GM23338 (cell line): ENCODE results near the gene MYO3B. TPM values are rescaled to one million over a fixed set of nuclear protein-coding genes. Genes with fewer than 3 reads are reported as not detected.

Experiments
- ATAC-seq: fragments of 200-7000 bp; cut with Tn5 transposase; 3 replicates; pipeline ENCODE4 v1.9.1; 2020
- DNase-seq: peaks from one replicate; pipeline ENCODE4 v3.0.0-alpha.2; 2015; ENCODE audit warnings: low spot score
- H2AFZ ChIP-seq: fragments of 200-600 bp; sonication (generic); 2 replicates; pipeline ENCODE4 v1.8.0; 2016; ENCODE audit warnings: antibody characterized with exemption, mild to moderate bottlenecking, moderate library complexity
- H3F3A ChIP-seq: fragments of 200-600 bp; sonication (generic); replicated peaks from 2 replicates; pipeline ENCODE4 v1.8.0; 2017; ENCODE audit warnings: antibody characterized with exemption, mixed run types, low read depth
- H3K27ac ChIP-seq: fragments of 200-600 bp; sonication (generic); 2 replicates; pipeline ENCODE4 v1.6.1; 2016; ENCODE audit warnings: low read depth
- H3K27me3 ChIP-seq: fragments of 200-600 bp; sonication (generic); 2 replicates; pipeline ENCODE4 v1.8.0; 2016; ENCODE audit warnings: mild to moderate bottlenecking, mixed run types, moderate library complexity; ENCODE audit not compliant: insufficient read depth
- H3K36me3 ChIP-seq: fragments of 200-600 bp; sonication (generic); 2 replicates; pipeline ENCODE4 v1.8.0; 2016; ENCODE audit warnings: mild to moderate bottlenecking; ENCODE audit not compliant: insufficient read depth
- H3K4me1 ChIP-seq: fragments of 200-600 bp; sonication (generic); 2 replicates; pipeline ENCODE4 v1.8.0; 2016; ENCODE audit warnings: mild to moderate bottlenecking, moderate library complexity; ENCODE audit not compliant: insufficient read depth
- H3K4me2 ChIP-seq: fragments of 200-600 bp; sonication (generic); 2 replicates; pipeline ENCODE4 v1.7.1; 2017; ENCODE audit warnings: mixed run types
- H3K4me3 ChIP-seq: fragments of 200-600 bp; sonication (generic); 2 replicates; pipeline ENCODE4 v1.6.1; 2016; ENCODE audit warnings: mixed run types
- H3K79me2 ChIP-seq: fragments of 200-600 bp; sonication (generic); replicated peaks from 2 replicates; pipeline ENCODE4 v1.8.0; 2017; ENCODE audit warnings: mild to moderate bottlenecking; ENCODE audit not compliant: insufficient read depth
- H3K9me2 ChIP-seq: fragments of 200-600 bp; sonication (generic); 2 replicates; pipeline ENCODE4 v1.8.0; 2017; ENCODE audit not compliant: insufficient read depth
- H4K20me1 ChIP-seq: fragments of 200-600 bp; sonication (generic); replicated peaks from 2 replicates; pipeline ENCODE4 v1.8.0; 2017; ENCODE audit warnings: mild to moderate bottlenecking; ENCODE audit not compliant: insufficient read depth
- H3K27ac Mint-ChIP-seq: 2 replicates; pipeline ENCODE4 v1.8.0; 2020; ENCODE audit warnings: inconsistent platforms, mild to moderate bottlenecking, moderate library complexity, mixed read lengths
- H3K27me3 Mint-ChIP-seq: 3 replicates; pipeline ENCODE4 v1.8.0; 2022; ENCODE audit warnings: low read depth, mild to moderate bottlenecking, moderate library complexity, mixed read lengths, inconsistent platforms; ENCODE audit not compliant: insufficient read depth, poor library complexity
- H3K36me3 Mint-ChIP-seq: 3 replicates; pipeline ENCODE4 v1.8.0; 2021; ENCODE audit warnings: low read depth, mild to moderate bottlenecking, inconsistent platforms, moderate library complexity, mixed read lengths
- H3K4me1 Mint-ChIP-seq: 3 replicates; pipeline ENCODE4 v1.8.0; 2020; ENCODE audit warnings: mild to moderate bottlenecking, inconsistent platforms, mixed read lengths
- H3K4me3 Mint-ChIP-seq: 3 replicates; pipeline ENCODE4 v1.8.0; 2021; ENCODE audit warnings: moderate library complexity, mild to moderate bottlenecking, inconsistent platforms, mixed read lengths
- H3K9me3 Mint-ChIP-seq: 3 replicates; pipeline ENCODE4 v1.8.0; 2020; ENCODE audit warnings: moderate library complexity, mild to moderate bottlenecking, inconsistent platforms, mixed read lengths
- CREB1 ChIP-seq: fragments of 250-450 bp; sonication (Bioruptor Pico); IDR thresholded peaks from 2 replicates; pipeline ENCODE4 v1.5.0; 2020; ENCODE audit warnings: low read depth, mild to moderate bottlenecking, moderate library complexity
- EZH2 ChIP-seq: fragments of 200-600 bp; sonication (generic); IDR thresholded peaks from one replicate; pipeline ENCODE4 v1.8.0; 2017; ENCODE audit warnings: antibody characterized with exemption, mild to moderate bottlenecking, low read depth; ENCODE audit not compliant: unreplicated experiment
- EZH2phosphoT487 ChIP-seq: fragments of 200-600 bp; sonication (generic); IDR thresholded peaks from one replicate; pipeline ENCODE4 v1.8.1; 2018; ENCODE audit warnings: antibody characterized with exemption; ENCODE audit not compliant: unreplicated experiment
- JUNB ChIP-seq: IDR thresholded peaks from one replicate; pipeline ENCODE4 v1.6.1; 2016; ENCODE audit warnings: antibody characterized with exemption; ENCODE audit not compliant: unreplicated experiment
- NANOG ChIP-seq: IDR thresholded peaks from 2 replicates; pipeline ENCODE4 v1.6.1; 2016; ENCODE audit warnings: antibody characterized with exemption, borderline replicate concordance
- POLR2AphosphoS5 ChIP-seq: IDR thresholded peaks from 2 replicates; pipeline ENCODE4 v1.6.1; 2016; ENCODE audit warnings: antibody characterized with exemption, low read depth
- STAT1 ChIP-seq: IDR thresholded peaks from one replicate; pipeline ENCODE4 v1.6.1; 2016; ENCODE audit warnings: antibody characterized with exemption; ENCODE audit not compliant: unreplicated experiment
- ZNF114 ChIP-seq: fragments of 250-450 bp; sonication (Bioruptor Pico); IDR thresholded peaks from 2 replicates; pipeline ENCODE4 v1.5.0; 2020; ENCODE audit warnings: mild to moderate bottlenecking, moderate library complexity
- ZNF331 ChIP-seq: fragments of 250-450 bp; sonication (Bioruptor Pico); IDR thresholded peaks from 2 replicates; pipeline ENCODE4 v1.5.0; 2020; ENCODE audit warnings: low read depth, mild to moderate bottlenecking, moderate library complexity
- polyA plus RNA-seq: library from polyadenylated mRNA; unstranded; fragments of >200 nt; fragmentation: Nextera tagmentation; extraction: Ambion mirVana; gene quantifications from 2 replicates; pipeline ENCODE4 v1.2.1, GENCODE V29; 2016
- total RNA-seq: library from RNA; depleted of rRNA; stranded (reverse); fragments of >200 nt; shearing (Covaris generic); gene quantifications from 2 replicates; pipeline ENCODE4 v1.2.3, GENCODE V29; 2014
- TF ChIP-seq, protein P1 (sequence below), 2 experiments: fragments of 200-600 bp in 1 of 2; sonication (generic) in 1 of 2; conservative IDR thresholded peaks; 2 replicates each; pipeline versions ENCODE4 v1.5.1 to v1.6.1; 2016 to 2017; ENCODE audit warnings: antibody characterized with exemption in 2 of 2, low read depth in 2 of 2, mild to moderate bottlenecking in 2 of 2, moderate library complexity in 1 of 2
- TF ChIP-seq, protein P2 (sequence below): IDR thresholded peaks from one replicate; pipeline ENCODE4 v1.6.1; 2018; ENCODE audit warnings: antibody characterized with exemption; ENCODE audit not compliant: unreplicated experiment
- TF ChIP-seq, protein P3 (sequence below): fragments of 250-450 bp; sonication (Bioruptor Pico); IDR thresholded peaks from 2 replicates; pipeline ENCODE4 v1.5.0; 2020; ENCODE audit warnings: mild to moderate bottlenecking, moderate library complexity
- TF ChIP-seq, protein P4 (sequence below): IDR thresholded peaks from 2 replicates; pipeline ENCODE4 v1.6.1; 2016; ENCODE audit warnings: antibody characterized with exemption

Gene MYO3B
- total and polyA plus RNA-seq, 2 experiments from 2014 or later = 0.42 TPM; not detected in 1

DNA sequence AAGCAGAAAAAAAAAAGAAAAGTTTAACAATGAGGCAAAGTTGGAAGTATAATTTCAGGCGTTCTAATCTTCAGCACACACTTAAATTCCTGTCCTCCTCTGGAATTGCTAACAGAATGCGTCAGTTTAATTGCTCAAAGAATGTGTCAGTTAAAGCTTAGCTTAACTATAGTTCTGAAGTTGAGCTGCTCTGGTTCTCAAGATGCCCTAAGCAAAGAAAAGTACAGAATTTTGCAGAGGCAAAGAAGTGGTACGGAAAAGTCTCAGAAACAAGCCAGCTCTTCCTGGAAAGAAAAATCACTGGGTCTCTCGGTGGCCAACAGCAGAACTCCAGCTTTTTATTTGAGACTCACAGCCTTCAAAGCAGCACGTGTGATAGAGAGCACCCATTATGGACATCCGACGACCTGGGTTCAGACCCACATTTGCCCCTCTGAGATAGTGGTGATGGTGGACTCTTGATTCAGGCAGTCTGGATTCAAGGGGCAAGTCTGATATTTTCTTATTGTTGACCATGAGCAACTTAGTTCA is 22.2 kb upstream of the MYO3B start:
- no peak overlapping the region for H3K4me3 Mint-ChIP-seq
- Histone ChIP-seq H3K4me3 (no peak overlapping the region), H3F3A (no peaks in the 10 kb centered on the region), H3K27me3 (no peaks in the 10 kb centered on the region), H3K4me2 (peak overlapping the region; percentile 61; the same call in 1 of the 2 replicates), H4K20me1 (no peaks in the 10 kb centered on the region), H3K4me1 (peaks cover 17% of the 10 kb centered on the region), H3K36me3 (no peaks in the 10 kb centered on the region), H2AFZ (no peak overlapping the region), H3K9me2 (no peaks in the 10 kb centered on the region; the same call in 1 of the 2 replicates), H3K27ac (no peak overlapping the region), H3K79me2 (no peaks in the 10 kb centered on the region)
- peaks cover 9% of the 10 kb centered on the region for H3K9me3 Mint-ChIP-seq
- H3K27me3 Mint-ChIP-seq = peaks cover 7% of the 10 kb centered on the region
- TF ChIP-seq ZNF114 = no peak
- TF ChIP-seq POLR2AphosphoS5 = no peak
- TF ChIP-seq, protein P1, sequence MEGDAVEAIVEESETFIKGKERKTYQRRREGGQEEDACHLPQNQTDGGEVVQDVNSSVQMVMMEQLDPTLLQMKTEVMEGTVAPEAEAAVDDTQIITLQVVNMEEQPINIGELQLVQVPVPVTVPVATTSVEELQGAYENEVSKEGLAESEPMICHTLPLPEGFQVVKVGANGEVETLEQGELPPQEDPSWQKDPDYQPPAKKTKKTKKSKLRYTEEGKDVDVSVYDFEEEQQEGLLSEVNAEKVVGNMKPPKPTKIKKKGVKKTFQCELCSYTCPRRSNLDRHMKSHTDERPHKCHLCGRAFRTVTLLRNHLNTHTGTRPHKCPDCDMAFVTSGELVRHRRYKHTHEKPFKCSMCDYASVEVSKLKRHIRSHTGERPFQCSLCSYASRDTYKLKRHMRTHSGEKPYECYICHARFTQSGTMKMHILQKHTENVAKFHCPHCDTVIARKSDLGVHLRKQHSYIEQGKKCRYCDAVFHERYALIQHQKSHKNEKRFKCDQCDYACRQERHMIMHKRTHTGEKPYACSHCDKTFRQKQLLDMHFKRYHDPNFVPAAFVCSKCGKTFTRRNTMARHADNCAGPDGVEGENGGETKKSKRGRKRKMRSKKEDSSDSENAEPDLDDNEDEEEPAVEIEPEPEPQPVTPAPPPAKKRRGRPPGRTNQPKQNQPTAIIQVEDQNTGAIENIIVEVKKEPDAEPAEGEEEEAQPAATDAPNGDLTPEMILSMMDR (conservative IDR thresholded peaks at IDR 0.05; ENCODE audit: low read depth in 2 of 2) = no peak; a peak in 1 of 4 replicates
- no peak for TF ChIP-seq CREB1
- no peak for TF ChIP-seq JUNB
- TF ChIP-seq ZNF331 (CRISPR knock-in tag) = no peak
- no peak for TF ChIP-seq NANOG
- TF ChIP-seq EZH2phosphoT487 = no peak
- no peak for TF ChIP-seq EZH2
- TF ChIP-seq, protein P2, sequence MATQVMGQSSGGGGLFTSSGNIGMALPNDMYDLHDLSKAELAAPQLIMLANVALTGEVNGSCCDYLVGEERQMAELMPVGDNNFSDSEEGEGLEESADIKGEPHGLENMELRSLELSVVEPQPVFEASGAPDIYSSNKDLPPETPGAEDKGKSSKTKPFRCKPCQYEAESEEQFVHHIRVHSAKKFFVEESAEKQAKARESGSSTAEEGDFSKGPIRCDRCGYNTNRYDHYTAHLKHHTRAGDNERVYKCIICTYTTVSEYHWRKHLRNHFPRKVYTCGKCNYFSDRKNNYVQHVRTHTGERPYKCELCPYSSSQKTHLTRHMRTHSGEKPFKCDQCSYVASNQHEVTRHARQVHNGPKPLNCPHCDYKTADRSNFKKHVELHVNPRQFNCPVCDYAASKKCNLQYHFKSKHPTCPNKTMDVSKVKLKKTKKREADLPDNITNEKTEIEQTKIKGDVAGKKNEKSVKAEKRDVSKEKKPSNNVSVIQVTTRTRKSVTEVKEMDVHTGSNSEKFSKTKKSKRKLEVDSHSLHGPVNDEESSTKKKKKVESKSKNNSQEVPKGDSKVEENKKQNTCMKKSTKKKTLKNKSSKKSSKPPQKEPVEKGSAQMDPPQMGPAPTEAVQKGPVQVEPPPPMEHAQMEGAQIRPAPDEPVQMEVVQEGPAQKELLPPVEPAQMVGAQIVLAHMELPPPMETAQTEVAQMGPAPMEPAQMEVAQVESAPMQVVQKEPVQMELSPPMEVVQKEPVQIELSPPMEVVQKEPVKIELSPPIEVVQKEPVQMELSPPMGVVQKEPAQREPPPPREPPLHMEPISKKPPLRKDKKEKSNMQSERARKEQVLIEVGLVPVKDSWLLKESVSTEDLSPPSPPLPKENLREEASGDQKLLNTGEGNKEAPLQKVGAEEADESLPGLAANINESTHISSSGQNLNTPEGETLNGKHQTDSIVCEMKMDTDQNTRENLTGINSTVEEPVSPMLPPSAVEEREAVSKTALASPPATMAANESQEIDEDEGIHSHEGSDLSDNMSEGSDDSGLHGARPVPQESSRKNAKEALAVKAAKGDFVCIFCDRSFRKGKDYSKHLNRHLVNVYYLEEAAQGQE = no peak
- TF ChIP-seq STAT1 = no peak
- TF ChIP-seq, protein P3, sequence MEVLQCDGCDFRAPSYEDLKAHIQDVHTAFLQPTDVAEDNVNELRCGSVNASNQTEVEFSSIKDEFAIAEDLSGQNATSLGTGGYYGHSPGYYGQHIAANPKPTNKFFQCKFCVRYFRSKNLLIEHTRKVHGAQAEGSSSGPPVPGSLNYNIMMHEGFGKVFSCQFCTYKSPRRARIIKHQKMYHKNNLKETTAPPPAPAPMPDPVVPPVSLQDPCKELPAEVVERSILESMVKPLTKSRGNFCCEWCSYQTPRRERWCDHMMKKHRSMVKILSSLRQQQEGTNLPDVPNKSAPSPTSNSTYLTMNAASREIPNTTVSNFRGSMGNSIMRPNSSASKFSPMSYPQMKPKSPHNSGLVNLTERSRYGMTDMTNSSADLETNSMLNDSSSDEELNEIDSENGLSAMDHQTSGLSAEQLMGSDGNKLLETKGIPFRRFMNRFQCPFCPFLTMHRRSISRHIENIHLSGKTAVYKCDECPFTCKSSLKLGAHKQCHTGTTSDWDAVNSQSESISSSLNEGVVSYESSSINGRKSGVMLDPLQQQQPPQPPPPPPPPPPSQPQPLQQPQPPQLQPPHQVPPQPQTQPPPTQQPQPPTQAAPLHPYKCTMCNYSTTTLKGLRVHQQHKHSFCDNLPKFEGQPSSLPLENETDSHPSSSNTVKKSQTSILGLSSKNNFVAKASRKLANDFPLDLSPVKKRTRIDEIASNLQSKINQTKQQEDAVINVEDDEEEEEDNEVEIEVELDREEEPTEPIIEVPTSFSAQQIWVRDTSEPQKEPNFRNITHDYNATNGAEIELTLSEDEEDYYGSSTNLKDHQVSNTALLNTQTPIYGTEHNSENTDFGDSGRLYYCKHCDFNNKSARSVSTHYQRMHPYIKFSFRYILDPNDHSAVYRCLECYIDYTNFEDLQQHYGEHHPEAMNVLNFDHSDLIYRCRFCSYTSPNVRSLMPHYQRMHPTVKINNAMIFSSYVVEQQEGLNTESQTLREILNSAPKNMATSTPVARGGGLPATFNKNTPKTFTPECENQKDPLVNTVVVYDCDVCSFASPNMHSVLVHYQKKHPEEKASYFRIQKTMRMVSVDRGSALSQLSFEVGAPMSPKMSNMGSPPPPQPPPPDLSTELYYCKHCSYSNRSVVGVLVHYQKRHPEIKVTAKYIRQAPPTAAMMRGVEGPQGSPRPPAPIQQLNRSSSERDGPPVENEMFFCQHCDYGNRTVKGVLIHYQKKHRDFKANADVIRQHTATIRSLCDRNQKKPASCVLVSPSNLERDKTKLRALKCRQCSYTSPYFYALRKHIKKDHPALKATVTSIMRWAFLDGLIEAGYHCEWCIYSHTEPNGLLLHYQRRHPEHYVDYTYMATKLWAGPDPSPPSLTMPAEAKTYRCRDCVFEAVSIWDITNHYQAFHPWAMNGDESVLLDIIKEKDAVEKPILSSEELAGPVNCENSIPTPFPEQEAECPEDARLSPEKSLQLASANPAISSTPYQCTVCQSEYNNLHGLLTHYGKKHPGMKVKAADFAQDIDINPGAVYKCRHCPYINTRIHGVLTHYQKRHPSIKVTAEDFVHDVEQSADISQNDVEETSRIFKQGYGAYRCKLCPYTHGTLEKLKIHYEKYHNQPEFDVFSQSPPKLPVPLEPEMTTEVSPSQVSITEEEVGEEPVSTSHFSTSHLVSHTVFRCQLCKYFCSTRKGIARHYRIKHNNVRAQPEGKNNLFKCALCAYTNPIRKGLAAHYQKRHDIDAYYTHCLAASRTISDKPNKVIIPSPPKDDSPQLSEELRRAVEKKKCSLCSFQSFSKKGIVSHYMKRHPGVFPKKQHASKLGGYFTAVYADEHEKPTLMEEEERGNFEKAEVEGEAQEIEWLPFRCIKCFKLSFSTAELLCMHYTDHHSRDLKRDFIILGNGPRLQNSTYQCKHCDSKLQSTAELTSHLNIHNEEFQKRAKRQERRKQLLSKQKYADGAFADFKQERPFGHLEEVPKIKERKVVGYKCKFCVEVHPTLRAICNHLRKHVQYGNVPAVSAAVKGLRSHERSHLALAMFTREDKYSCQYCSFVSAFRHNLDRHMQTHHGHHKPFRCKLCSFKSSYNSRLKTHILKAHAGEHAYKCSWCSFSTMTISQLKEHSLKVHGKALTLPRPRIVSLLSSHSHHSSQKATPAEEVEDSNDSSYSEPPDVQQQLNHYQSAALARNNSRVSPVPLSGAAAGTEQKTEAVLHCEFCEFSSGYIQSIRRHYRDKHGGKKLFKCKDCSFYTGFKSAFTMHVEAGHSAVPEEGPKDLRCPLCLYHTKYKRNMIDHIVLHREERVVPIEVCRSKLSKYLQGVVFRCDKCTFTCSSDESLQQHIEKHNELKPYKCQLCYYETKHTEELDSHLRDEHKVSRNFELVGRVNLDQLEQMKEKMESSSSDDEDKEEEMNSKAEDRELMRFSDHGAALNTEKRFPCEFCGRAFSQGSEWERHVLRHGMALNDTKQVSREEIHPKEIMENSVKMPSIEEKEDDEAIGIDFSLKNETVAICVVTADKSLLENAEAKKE (CRISPR knock-in tag) = no peak
- TF ChIP-seq, protein P4, sequence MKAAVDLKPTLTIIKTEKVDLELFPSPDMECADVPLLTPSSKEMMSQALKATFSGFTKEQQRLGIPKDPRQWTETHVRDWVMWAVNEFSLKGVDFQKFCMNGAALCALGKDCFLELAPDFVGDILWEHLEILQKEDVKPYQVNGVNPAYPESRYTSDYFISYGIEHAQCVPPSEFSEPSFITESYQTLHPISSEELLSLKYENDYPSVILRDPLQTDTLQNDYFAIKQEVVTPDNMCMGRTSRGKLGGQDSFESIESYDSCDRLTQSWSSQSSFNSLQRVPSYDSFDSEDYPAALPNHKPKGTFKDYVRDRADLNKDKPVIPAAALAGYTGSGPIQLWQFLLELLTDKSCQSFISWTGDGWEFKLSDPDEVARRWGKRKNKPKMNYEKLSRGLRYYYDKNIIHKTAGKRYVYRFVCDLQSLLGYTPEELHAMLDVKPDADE = no peak
- peaks cover 10% of the 10 kb centered on the region for H3K36me3 Mint-ChIP-seq
- ATAC-seq (peak; percentile 49), DNase-seq (no peak)
- H3K27ac Mint-ChIP-seq = peak overlapping the region; percentile 85
- H3K4me1 Mint-ChIP-seq = peaks cover 25% of the 10 kb centered on the region
